CD14-positive monocyte (primary cell): ENCODE results near the gene DZIP1. TPM values are rescaled to one million over a fixed set of nuclear protein-coding genes. Genes with fewer than 3 reads are reported as not detected.
A peak's percentile ranks its signal among the peaks of the same experiment; 100 is the strongest.
"Not testable (repeated sequence)": the region's sequence is repeated elsewhere in the genome, so short reads cannot be mapped to it uniquely, and the experiment has no call there.

Experiments
- DNase-seq, 3 donors: peaks; one replicate each; pipeline ENCODE4 v3.0.0-alpha.2; 2011 to 2022
- H2AFZ ChIP-seq: 2 replicates; pipeline ENCODE4 v1.6.0; 2012; ENCODE audit warnings: mild to moderate bottlenecking, low read depth, low read length, inconsistent platforms; ENCODE audit not compliant: insufficient read depth, poor library complexity, severe bottlenecking
- H3K27ac ChIP-seq, 2 donors: 1 replicate in 1 of 2; 2 replicates in 1 of 2; pipeline ENCODE4 v1.5.1; 2012 to 2013; ENCODE audit warnings: low read length in 2 of 2, control low read depth in 1 of 2, inconsistent platforms in 1 of 2, low read depth in 1 of 2, mild to moderate bottlenecking in 1 of 2
- H3K27me3 ChIP-seq, 2 donors: one replicate each; pipeline versions ENCODE4 v1.6.0 to v1.6.1; 2011 to 2013; ENCODE audit warnings: low read length in 2 of 2; ENCODE audit not compliant: control insufficient read depth in 2 of 2, insufficient read depth in 2 of 2
- H3K36me3 ChIP-seq, 2 donors: replicated peaks in 1 of 2; 1 replicate in 1 of 2; 2 replicates in 1 of 2; pipeline versions ENCODE4 v1.5.1 to v1.6.1; 2012 to 2013; ENCODE audit warnings: low read length in 2 of 2, control low read depth in 1 of 2, inconsistent platforms in 1 of 2, mild to moderate bottlenecking in 1 of 2; ENCODE audit not compliant: insufficient read depth in 2 of 2, control insufficient read depth in 1 of 2
- H3K4me1 ChIP-seq, 2 donors: 1 replicate in 1 of 2; 2 replicates in 1 of 2; pipeline versions ENCODE4 v1.5.1 to v1.6.1; 2012 to 2013; ENCODE audit warnings: low read length in 2 of 2, control low read depth in 1 of 2, inconsistent platforms in 1 of 2, mild to moderate bottlenecking in 1 of 2, moderate library complexity in 1 of 2; ENCODE audit not compliant: insufficient read depth in 2 of 2, control insufficient read depth in 1 of 2
- H3K4me2 ChIP-seq: replicated peaks from 2 replicates; pipeline ENCODE3; 2012; ENCODE audit warnings: low read length, moderate library complexity, mild to moderate bottlenecking; ENCODE audit not compliant: poor library complexity, severe bottlenecking; ENCODE audit errors: extremely low read depth
- H3K4me3 ChIP-seq, 3 experiments: fragments of 200-600 bp in 1 of 3; sonication (generic) in 1 of 3; replicated peaks in 1 of 3; 1 replicate in 2 of 3; 2 replicates in 1 of 3; pipeline ENCODE4 v1.5.1; 2011 to 2013; ENCODE audit warnings: low read length in 3 of 3, mild to moderate bottlenecking in 3 of 3, control low read depth in 2 of 3, low read depth in 2 of 3, inconsistent platforms in 1 of 3, moderate library complexity in 1 of 3
- H3K79me2 ChIP-seq: 2 replicates; pipeline ENCODE4 v1.6.0; 2012; ENCODE audit warnings: mild to moderate bottlenecking, control low read depth, inconsistent platforms, low read length, moderate library complexity; ENCODE audit not compliant: insufficient read depth
- H3K9ac ChIP-seq: 2 replicates; pipeline ENCODE4 v1.6.0; 2017; ENCODE audit warnings: low read length, mild to moderate bottlenecking; ENCODE audit not compliant: insufficient read depth, poor library complexity, severe bottlenecking
- H3K9me3 ChIP-seq, 2 donors: replicated peaks in 1 of 2; 1 replicate in 1 of 2; 2 replicates in 1 of 2; pipeline versions ENCODE4 v1.5.1 to v1.6.1; 2012 to 2013; ENCODE audit warnings: low read length in 2 of 2, control low read depth in 1 of 2; ENCODE audit not compliant: control insufficient read depth in 1 of 2, insufficient read depth in 1 of 2
- H4K20me1 ChIP-seq: 2 replicates; pipeline ENCODE4 v1.6.0; 2012; ENCODE audit warnings: mild to moderate bottlenecking, low read length, control low read depth, moderate library complexity; ENCODE audit not compliant: insufficient read depth
- H3K27ac Mint-ChIP-seq, 7 donors: one replicate each; pipeline ENCODE4 v1.8.0; 2020; ENCODE audit warnings: mild to moderate bottlenecking in 7 of 7, mixed read lengths in 7 of 7, moderate library complexity in 6 of 7, inconsistent platforms in 2 of 7
- H3K27me3 Mint-ChIP-seq, 3 donors: one replicate each; pipeline ENCODE4 v1.8.0; 2021 to 2022; ENCODE audit warnings: low read depth in 3 of 3, mild to moderate bottlenecking in 3 of 3, mixed read lengths in 3 of 3, moderate library complexity in 3 of 3, inconsistent platforms in 1 of 3
- H3K36me3 Mint-ChIP-seq, 2 donors: one replicate each; pipeline ENCODE4 v1.8.0; 2020; ENCODE audit warnings: mixed read lengths in 2 of 2, inconsistent platforms in 1 of 2, mild to moderate bottlenecking in 1 of 2
- H3K4me1 Mint-ChIP-seq: one replicate; pipeline ENCODE4 v1.8.0; 2020; ENCODE audit warnings: mild to moderate bottlenecking, mixed read lengths
- H3K4me3 Mint-ChIP-seq, 2 donors: one replicate each; pipeline ENCODE4 v1.8.0; 2020; ENCODE audit warnings: mild to moderate bottlenecking in 2 of 2, mixed read lengths in 2 of 2, moderate library complexity in 1 of 2
- H3K9me3 Mint-ChIP-seq, 7 donors: one replicate each; pipeline ENCODE4 v1.8.0; 2020 to 2022; ENCODE audit warnings: mixed read lengths in 7 of 7, mild to moderate bottlenecking in 6 of 7, moderate library complexity in 6 of 7, inconsistent platforms in 2 of 7
- CTCF ChIP-seq: fragments of 200-600 bp; IDR thresholded peaks from one replicate; pipeline ENCODE4 v1.8.0; 2022; ENCODE audit warnings: antibody characterized with exemption, mild to moderate bottlenecking
- WGBS: methylation state at CpG from one replicate; pipeline ENCODE4 v1.1.5; 2013; ENCODE audit warnings: missing lambda C conversion rate; ENCODE audit not compliant: insufficient coverage; 5-methylcytosine and 5-hydroxymethylcytosine counted together
- intact Hi-C, 2 donors: fragments of 100-400 bp; cut with micrococcal nuclease; formaldehyde crosslinking; loops; one replicate each; pipeline versions ENCODE4 v1.15.0 to v1.15.1; 2023
- polyA plus RNA-seq, 3 donors: library from polyadenylated mRNA; depleted of rRNA in 1 of 3; unstranded in 2 of 3; stranded (reverse) in 1 of 3; fragments of 300-500 nt in 2 of 3; fragments of >200 nt in 1 of 3; fragmentation: Illumina TruSeq in 2 of 3; gene quantifications; 1 replicate in 2 of 3; 2 replicates in 1 of 3; pipeline ENCODE4 v1.2.3, GENCODE V29; 2012 to 2021

DZIP1 gene
- polyA plus RNA-seq, 3 donors = not detected

GRCh38 chr13:95568131-95568530 is 76.4 kb downstream of the DZIP1 start:
- Histone ChIP-seq H2AFZ (no peak overlapping the region), H3K4me3 (no peak overlapping the region), H3K79me2 (no peaks in the 10 kb centered on the region), H3K4me1 (peaks cover 13 to 15% of the 10 kb centered on the region in 2 donors), H3K27ac (no peak overlapping the region), H3K4me2 (no peak overlapping the region), H3K27me3 (no peaks in the 10 kb centered on the region), H3K9me3 (no peaks in the 10 kb centered on the region), H4K20me1 (no peaks in the 10 kb centered on the region), H3K36me3 (no peaks in the 10 kb centered on the region), H3K9ac (no peak overlapping the region)
- Mint-ChIP-seq H3K27ac (no peak overlapping the region), H3K4me1 (peaks cover 17% of the 10 kb centered on the region), H3K4me3 (no peak overlapping the region), H3K36me3 (no peaks in the 10 kb centered on the region), H3K27me3 (no peaks in the 10 kb centered on the region), H3K9me3 (peaks cover 0 to 7% (median 0%) of the 10 kb centered on the region in 7 donors)
- no peak for DNase-seq
- 90% methylated on average over 2 of the region's 2 CpGs for WGBS
- intact Hi-C loops = no loop called here
- TF ChIP-seq CTCF = no peak

DNA sequence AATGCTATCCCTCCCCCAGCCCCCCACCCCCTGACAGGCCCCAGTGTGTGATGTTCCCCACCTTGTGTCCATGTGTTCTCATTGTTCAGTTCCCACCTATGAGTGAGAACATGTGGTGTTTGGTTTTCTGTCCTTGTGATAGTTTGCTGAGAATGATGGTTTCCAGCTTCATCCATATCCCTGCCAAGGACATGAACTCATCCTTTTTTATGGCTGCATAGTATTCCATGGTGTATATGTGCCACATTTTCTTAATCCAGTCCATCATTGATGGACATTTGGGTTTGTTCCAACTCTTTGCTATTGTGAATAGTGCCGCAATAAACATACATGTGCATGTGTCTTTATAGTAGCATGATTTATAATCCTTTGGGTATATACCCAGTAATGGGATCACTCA is 78.7 kb downstream of the DZIP1 start:
- H3K79me2 ChIP-seq, intact Hi-C loops, H3K9ac ChIP-seq, H4K20me1 ChIP-seq, DNase-seq, H3K9me3 ChIP-seq, H3K36me3 Mint-ChIP-seq, H3K4me3 ChIP-seq, H3K36me3 ChIP-seq, H3K4me3 Mint-ChIP-seq, H3K27me3 Mint-ChIP-seq, H3K4me2 ChIP-seq, H3K27me3 ChIP-seq, H2AFZ ChIP-seq, H3K27ac ChIP-seq, H3K9me3 Mint-ChIP-seq: not testable (repeated sequence)
- Mint-ChIP-seq H3K27ac (peak overlapping the region in 3 of 7 donors; percentile 18 to 46 (median 36)), H3K4me1 (peaks cover 17% of the 10 kb centered on the region)
- H3K4me1 ChIP-seq = peaks cover 13 to 15% of the 10 kb centered on the region in 2 donors
- WGBS = no CpG with 5 or more reads among the region's 1 CpG
